DND-41 (cell line): Measurements from ENCODE around the gene BIN2.

Experiments used
- CTCF ChIP-seq: IDR thresholded peaks from 2 replicates; pipeline ENCODE4 v1.5.1; 2012; ENCODE audit warnings: borderline replicate concordance, low read length, moderate library complexity, mild to moderate bottlenecking; ENCODE audit not compliant: poor library complexity, severe bottlenecking; ENCODE audit errors: extremely low read depth
- EZH2 ChIP-seq: IDR thresholded peaks from 3 replicates; pipeline ENCODE4 v1.6.1; 2012; ENCODE audit warnings: borderline replicate concordance, low read depth, mild to moderate bottlenecking, moderate library complexity, low read length, inconsistent platforms; ENCODE audit not compliant: severe bottlenecking

DNA sequence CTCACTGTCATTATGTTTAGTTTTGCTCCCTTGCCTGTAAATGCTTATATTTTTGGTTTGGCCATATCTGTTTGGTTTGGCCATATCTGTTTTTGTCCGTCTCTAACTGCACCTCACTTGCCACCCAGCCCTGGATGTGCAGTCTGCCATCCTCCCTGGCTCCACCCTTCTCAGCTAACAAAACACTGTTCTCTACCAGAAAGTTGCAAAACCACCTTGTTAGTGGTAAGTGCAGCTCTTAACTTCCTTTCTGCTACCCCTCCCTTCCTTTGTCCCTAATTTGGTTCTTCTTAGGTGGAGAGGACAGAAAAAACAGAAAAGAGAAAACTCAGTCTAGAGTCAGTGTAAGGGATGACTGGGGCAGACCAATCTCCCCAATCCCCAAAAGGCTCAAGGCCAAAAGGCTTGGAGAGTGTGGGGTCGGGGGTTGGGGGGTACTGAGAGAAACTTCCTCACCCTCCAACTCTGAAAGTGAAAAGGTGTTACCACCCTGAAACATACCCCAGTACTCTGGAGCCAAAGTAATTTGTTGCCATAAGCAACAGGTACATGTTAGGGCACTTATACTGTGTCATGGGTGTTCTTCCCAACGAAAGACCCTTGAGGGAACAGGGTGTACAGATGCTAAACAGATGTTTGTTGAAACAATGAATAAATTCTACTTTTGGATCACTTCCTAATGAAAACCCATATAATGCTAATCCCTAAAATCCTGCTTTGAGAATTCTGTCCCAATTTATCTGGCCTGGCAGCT, 5.0 kb downstream of the BIN2 start:
- TF ChIP-seq CTCF, result no peak
- TF ChIP-seq EZH2, result no peak
